GM18868 (cell line): Measurements from ENCODE around the gene BACH1.

Source experiments
- ATAC-seq: cut with Tn5 transposase; IDR thresholded peaks from one replicate; pipeline ENCODE4 v1.9.1; 2021; ENCODE audit warnings: mild to moderate bottlenecking, moderate library complexity; ENCODE audit not compliant: unreplicated experiment

The BACH1 gene

DNA sequence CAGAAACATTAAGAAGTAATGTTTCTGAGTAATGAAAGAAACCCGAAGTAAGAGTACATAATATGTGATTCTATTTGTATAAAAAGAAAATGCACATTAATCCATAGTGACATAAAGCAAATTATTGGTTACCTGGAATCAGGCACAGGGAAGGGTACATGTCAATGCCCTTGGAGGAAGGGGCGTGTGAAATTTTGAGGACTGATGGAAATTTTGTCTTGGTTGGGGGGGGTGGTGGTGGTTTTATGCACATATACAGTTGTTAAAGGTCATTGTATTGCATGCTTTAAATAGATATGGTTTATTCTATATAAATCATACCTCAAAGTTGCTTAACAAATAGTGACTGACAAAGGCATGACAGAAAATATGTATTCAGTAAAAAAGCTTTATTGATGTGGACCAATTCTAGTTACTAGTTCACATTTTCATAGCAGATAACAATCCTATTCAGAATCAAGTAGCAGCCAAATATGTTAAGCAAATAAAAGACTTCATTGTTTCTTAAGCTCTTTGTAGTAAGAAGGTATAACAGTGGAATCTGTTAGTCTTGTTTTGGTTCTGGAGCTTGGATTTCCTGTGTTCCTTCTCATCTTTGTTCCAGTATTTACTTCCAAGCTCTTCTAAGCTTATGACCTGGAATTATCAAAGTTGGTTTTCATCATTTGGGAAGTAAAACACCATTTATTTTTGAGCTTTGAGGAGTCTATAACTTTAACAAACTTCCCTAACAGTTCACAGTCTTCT is 15.1 kb downstream of the BACH1 start:
- no peak for ATAC-seq

DNA sequence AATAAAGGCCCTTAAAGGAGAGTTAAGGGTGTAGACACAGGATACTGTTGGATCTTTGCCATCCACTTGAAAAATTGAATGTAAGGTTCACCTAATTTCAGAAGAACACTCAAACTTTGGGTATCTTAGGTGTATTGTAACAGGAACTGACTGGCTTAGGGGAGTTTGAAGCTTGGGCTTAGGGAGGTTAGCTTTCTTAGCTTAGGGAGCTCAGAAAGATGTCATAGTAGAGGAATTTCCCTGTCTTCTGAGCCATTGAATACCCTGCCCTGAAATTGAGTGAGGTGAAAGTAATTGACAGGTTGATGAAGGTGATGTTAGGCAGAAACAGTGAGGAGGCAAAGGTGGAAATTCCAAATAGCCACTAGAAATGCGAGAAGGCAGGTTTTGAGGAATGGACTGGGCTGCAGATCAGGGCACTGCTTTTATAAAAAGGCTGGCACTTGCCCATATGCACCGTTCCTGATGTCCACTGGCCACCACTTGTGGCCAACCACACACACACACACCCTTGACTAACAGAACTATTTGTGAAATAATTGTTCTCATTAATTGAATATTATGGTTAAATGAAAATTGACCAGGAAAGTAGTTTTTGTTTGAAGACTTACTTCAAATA is 16.5 kb downstream of the BACH1 start:
- peak; percentile 72 for ATAC-seq

DNA sequence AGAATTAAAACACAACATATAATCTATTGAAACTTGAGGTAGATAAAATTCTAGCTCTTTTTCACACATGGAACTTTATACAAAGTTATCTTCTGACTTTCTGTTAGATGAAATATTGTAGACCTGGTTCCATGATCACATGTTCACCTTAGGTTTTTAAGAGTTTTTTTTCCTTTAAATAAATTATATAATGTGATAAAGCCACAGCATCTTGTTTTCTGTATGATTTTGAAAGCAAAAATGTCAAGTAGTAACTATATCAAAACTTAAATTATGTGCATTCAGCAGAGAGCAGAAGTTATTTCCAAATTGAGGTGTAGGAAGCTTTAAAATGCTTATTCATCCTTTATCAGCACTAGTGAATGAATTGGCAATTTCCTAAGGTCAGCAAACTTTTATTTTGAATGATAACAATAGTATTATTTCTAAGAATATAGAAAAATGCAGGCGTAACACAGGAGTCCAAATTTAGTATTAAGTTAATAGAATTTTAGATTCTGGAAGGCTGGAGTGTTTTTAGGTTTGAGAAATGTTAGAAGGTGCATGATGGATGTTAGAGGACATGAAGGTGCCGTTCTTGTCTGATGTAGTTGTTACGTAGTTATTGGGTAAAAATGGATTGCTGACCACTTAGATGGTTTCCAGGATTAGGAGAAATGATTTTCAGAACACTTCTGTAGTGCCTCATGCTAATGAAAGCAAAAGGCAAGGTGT is 17.5 kb downstream of the BACH1 start:
- no peak for ATAC-seq

DNA sequence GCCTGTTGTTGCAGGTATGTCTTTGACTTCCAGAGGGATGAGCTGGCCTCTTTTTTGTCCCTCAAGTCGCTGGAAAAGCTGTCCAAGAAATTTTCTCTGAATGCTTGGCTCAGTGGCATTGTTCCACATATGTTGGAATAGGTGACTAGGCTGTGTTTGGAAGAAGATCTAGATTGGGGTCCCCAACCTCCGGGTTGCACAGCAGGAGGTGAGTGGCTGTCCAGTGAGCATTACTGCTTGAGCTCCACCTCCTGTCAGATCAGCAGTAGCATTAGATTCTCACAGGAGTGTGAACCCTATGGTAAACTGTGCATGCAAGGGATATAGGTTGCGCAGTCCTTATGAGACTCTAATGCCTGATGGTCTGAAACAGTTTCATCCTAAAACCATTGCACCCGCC is 18.1 kb downstream of the BACH1 start:
- no peak for ATAC-seq

DNA sequence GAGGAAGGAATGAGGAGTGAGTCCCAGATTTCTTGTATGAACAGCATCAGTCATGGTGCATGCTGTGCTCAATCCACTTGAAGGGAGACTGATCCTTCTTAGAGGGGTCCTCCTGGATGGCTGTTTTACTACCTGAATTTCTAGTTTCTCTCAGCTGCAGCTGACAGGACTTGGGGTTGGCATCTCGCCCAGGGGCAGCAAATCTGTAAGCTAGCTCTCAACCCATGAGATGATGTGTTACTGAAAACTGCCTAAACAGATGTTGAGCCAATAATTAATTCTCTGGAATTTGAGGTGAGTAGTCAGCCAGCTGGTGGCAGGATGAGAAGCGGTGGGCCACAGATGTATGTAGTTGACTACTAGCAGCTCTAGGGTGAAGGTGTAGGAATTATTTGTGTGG is 19.6 kb downstream of the BACH1 start:
- ATAC-seq = no peak

DNA sequence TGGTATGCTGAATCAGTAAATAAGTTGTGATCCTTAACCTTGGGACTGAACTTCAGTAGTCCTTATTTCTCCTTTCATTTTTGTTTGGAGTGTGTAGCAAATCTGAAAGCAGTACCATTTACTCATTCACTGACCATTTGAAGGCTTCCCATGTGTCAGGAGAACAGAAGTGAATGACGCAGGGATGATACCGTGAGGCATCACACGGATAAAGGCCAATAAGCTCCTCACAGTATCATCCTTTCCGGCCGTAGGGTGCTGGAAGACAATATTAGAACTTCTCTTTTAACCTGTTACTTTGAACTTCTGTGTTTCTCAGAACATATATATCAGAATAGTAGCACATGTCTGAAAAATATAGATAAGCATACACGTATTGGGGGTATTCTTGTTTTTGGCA is 21.3 kb downstream of the BACH1 start:
- no peak for ATAC-seq

DNA sequence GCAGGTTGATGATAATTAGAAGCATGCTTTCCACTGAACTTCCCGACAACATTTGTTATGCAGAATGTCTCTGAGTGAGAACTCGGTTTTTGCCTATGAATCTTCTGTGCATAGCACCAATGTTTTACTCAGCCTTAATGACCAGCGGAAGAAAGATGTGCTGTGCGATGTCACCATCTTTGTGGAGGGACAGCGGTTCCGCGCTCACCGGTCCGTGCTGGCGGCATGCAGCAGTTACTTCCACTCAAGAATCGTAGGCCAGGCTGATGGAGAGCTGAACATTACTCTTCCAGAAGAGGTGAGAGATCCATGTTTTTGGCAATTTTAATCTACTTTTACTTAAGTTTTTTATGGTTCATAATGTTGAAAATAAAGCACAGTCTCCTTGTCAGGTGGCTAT is 22.5 kb downstream of the BACH1 start:
- no peak for ATAC-seq

DNA sequence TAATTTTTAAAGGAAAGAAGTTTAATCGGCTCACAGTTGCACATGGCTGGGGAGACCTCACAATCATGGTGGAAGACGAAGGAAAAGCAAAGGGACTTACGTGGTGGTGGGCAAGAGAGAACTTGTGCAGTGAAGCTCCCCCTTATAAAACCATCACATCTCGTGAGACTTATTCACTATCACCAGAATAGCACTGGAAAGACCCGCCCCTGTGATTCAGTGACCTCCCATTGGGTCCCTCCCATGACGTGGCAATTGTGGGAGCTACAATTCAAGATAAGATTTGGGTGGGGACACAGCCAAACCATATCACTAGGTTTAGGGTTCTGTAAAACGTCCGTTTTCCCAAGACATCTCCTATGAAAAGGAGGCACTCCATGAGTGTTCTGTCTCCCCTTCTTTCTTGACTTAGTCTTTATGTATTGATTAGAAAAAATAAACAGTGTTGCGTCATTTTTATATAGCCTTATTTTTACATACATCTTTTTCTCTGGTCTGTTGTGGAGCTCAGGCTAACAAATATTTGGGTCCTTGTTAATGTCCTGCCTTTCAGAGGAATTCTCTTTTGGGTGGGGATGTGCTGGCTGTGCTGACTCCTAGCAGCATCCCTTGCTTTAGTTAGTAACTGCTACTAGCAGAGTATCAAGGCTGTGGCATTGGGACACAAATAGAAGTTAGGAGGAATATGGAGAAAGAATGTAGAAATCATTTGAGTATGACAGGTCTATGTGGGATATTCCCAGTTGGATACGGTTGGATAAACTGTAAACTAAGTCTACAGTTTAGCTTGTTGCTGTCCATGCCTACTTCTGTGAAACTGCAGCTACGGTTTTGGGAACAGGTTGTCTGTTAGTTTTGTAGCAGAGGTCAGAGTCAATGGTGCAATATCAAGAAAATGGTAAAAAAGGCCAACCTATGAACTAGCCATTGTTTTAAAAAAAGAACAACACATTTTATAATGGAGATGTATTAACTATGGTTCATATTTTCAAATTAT is 23.5 kb downstream of the BACH1 start:
- ATAC-seq = no peak

DNA sequence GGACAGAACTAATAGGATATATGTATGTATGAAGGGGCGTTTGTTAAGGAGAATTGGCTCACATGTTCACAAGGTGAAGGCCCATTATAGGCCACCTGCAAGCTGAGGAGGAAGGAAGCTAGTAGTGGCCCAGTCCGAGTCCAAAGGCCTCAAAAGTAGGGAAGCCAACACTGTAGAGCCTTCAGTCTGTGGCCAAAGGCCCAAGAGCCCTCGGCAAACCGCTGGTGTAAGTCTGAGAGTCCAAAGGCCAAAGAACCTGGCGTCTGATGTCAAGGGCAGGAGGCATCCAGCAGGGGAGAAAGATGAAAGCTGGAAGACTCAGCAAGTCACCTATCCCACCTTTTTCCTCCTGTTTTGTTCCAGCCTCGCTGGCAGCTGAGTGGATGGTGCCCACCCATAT is 24.5 kb downstream of the BACH1 start:
- no peak for ATAC-seq

DNA sequence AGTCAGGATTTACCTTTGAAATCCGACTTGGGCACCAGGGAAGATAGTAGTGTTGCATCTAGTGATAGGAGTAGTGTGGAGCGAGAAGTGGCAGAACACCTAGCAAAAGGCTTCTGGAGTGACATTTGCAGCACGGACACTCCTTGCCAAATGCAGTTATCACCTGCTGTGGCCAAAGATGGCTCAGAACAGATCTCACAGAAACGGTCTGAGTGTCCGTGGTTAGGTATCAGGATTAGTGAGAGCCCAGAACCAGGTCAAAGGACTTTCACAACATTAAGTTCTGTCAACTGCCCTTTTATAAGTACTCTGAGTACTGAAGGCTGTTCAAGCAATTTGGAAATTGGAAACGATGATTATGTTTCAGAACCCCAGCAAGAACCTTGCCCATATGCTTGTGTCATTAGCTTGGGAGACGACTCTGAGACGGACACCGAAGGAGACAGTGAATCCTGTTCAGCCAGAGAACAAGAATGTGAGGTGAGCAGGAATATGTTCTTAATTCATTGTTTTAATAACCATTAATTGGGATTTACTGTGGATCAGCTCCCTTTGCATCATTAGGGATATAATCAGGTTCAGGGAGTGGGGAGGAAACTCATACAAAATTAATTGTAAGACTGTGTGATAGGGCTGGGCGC is 28.3 kb downstream of the BACH1 start:
- no peak for ATAC-seq

DNA sequence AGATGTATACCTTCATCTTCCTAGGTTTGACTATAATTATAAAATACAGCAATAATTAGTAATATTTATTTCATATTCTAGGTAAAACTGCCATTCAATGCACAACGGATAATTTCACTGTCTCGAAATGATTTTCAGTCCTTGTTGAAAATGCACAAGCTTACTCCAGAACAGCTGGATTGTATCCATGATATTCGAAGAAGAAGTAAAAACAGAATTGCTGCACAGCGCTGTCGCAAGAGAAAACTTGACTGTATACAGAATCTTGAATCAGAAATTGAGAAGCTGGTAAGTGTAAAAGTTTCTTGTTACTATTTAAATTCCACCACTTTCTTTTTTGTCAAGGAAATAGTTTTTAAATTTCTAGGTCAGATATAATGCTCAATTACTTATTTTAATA is 30.7 kb downstream of the BACH1 start:
- no peak for ATAC-seq

DNA sequence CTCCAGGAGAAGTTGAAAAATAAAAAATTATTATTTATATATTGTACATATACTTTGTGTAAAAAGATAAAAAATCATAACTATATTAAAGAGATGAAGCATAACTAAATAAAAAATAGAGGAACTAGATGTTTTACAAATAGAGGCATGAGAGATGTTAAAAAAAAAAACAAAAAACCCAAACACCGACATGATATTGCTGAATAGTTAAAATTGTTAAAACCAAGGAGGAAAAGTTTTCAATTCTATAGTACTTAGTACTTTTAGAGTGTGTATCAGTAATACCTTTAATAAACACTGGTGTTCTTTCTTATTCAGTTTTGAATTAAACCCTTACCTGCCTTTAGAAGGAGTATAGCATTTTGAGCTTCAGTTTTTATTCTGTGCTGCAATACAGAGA is 32.1 kb downstream of the BACH1 start:
- ATAC-seq = no peak

DNA sequence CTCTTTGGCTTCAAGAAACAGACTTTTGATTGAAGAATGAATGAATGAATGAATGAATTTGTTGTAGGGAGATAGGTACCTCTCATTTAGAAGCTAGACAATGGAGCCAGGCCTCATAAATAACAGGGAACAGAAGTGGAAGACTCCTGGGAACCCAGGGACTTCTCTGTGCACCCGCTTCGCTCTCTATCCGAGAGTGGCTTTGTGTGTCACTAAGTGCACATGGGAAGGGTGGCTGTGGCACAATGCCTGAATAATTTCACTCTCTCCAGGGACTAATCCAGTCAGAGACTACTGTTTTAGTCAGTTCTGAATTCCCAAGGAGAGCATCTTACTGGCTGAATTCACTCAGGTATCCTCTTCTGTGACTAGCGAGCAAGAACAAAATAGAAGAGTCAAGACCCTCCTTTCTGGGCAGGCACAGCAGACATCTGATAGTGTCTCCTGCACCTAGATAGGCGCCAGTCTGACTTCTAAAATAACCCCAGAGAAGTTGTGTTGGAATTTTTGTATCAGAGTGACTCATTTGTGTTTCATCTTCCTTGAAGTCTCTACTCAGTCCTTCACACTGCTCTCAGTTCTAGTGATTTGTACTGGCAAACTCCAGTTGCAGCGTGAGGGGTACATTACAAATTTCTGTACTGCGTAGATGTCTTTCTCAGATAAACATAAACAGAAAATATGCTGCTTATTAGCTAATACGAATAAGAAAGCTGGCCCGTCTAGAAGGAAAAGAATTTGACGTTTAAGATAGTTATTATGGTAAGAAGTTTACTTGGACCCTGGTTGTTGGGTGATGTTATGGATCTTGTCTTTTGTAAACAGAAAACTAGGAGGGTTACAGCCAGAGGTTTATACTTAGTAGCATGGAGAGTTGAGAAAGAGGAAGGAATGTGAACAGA is 34.0 kb downstream of the BACH1 start:
- ATAC-seq = no peak

DNA sequence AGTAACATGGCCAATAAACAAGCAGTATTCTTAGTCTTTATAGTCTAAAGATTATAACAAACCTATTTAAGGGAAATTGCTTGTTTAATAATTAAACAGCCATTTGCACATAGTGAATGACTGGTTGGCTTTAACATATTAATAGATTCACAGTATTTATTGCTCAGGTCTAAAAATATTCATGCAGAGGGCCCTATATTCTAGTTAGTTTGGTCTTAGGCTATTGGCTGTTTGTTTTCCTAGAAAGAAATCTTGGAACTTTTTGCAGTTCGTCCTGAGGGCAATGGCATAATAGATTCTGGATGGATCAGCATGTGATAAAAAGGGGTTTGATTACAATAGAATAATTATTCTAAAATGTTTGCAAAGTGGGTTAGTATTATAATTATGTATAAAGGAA is 34.7 kb downstream of the BACH1 start:
- ATAC-seq = no peak

DNA sequence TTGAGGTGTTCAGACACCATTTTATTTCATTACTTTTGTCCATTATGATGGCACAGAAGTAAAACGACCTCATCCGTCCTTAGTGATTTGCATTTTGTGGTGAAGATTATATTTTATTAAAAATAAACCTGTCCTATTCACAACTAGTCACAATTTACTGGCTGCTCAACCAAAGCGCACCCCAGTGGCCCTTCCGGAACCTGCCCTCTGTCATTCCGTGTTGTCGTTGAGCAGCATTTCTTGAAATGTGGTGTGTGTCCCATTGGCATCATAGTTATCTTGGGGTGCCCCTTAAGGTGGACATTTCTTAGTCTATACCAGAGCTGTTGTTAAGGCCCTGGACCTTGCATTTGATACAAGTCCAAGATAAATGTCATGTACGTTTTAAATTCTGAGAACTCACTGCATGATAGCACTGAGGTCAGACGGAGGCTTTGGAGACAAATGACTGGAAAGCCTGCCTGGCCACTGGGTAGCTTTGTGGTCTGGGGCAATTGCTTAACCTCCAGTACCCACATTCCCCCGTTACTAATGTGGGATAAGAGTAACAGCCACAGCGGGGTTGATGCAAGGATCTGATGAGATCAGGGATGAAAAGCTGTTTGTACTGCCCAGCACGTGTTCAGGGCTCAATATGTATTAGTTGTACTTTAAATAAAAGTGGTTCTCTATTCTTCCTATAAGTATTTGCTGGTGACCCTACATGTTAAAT is 36.2 kb downstream of the BACH1 start:
- no peak for ATAC-seq

DNA sequence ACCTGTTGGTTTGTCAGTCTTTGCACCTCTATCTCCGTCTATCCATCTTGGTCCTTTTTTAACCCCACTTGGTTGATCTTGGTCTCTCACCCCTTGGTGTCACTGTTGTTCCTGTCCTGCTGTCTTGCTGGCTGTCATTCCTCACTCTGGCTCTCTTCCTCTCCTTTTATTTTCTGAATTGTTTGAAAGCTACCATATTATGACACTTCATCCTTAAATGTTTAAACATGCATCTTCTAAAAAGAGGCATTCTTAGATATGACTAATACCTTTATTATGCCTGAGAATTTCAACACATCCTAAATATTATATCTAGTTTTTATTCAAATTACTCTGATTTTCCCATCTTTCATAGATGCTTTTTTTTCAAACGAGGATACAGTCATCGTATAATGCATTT is 37.0 kb downstream of the BACH1 start:
- ATAC-seq = no peak

DNA sequence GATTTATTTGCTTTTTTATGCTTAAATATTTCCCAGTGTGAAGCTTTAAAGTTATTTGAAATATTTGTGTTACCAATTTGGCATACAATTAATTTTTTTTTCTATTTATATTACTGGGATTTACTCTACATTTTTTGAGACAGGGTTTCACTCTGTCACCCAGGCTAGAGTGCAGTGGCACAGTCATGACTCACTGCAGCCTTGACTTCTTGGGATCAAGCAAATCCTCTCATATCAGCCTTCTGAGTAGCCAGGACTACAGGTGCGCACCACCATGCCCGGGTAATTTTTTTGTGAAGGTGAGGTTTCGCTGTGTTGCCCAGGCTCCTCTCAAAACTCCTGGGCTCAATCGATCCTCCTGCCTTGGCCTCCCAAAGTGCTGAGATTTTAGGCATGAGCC is 39.5 kb downstream of the BACH1 start:
- ATAC-seq = no peak

DNA sequence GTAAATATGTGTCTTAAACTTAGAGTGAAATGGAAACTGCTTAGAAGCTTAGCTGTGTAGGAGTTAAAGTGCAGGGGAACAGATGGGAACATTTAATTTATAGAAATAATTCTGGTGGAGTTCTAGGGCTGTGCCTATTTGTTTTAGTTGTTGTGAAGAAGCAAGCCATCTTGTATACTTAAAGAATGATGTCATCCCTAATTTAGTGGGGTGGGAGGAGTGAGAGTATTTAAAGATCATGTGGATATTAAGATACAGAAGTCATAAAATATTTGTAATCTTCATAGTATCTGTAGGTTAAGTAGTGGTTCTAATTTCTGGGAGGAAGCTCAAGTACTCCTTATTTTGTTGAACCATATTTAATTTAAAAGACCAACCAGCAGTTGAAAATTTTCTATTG is 41.5 kb downstream of the BACH1 start:
- no peak for ATAC-seq
